NCI-H2029 treated with DMSO at 0.1 percent for 48 hours (cell line): ENCODE measurements around the gene COA3.

ENCODE experiments used
- DNase-seq: peaks from one replicate; lab custom pipeline; 2025; lab: John Stamatoyannopoulos, UW

The COA3 gene, protein sequence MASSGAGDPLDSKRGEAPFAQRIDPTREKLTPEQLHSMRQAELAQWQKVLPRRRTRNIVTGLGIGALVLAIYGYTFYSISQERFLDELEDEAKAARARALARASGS

DNA sequence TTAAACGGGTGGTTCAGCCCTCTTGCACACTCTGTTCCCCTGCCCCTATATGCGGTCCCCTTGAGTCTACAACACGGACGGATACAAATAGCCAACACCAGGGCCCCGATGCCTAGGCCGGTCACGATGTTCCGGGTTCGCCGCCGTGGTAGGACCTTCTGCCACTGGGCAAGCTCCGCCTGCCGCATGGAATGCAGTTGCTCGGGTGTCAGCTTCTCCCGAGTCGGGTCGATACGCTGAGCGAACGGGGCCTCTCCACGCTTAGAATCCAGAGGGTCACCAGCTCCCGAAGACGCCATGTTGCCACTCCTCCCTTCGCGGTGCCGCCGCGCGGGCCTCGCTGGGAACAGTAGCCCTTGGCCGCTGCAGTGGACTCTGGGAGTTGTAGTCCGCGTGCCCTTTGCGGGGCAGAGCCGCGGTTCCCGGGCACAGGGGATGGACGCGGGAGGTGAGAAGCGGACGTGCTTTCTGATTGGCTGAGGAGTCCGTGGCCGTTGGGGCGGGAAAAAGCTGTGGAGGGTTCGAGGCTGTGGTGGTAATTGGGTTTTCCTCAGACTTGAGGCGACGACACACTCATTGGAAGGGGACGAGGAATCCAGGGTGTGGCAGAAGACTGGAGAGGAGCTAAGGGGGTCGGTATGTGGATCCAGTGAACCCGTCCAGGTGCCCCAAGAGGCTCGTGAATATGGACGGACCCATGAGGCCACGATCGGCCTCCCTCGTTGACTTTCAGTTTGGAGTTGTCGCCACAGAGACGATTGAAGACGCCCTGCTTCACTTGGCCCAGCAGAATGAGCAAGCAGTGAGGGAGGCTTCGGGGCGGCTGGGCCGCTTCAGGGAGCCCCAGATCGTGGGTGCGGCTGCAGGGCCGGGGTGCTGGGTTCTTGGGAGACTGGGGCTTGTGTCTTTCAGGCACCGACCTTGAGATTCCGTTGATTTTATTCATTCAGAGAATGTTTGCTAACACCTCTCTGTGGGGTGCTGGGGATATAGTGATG, at the start of gene COA3, which contains the start of gene CNTD1:
COA3 (minus strand) TSS at position 322 of the 998 bp plus-strand sequence; CDS start at position 299, 23 bp downstream.
CNTD1 (plus strand) TSS at position 479 of the 998 bp plus-strand sequence; CDS start at position 686, 207 bp downstream.
- DNase-seq = peak; percentile 52

DNA sequence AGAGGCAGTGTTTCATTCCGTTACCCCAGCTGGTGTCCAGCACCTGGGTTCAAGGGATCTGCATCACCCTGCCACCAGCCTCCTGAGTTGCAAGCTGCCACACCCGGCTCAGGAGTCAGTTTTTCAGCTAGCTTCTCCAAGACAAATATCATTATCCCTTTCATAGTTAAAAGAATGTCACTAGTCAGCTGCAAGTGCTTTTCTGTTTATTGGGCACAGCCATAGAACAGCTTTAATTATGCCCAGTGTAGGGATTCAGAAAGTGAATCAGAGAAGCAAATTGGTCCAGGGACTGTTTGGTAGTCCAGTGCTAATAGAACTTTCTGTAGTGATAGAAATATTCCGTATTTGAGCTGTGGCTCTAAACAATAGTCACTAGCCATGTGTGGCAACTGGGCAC, 49.6 kb upstream of the COA3 start:
- DNase-seq = no peak

DNA sequence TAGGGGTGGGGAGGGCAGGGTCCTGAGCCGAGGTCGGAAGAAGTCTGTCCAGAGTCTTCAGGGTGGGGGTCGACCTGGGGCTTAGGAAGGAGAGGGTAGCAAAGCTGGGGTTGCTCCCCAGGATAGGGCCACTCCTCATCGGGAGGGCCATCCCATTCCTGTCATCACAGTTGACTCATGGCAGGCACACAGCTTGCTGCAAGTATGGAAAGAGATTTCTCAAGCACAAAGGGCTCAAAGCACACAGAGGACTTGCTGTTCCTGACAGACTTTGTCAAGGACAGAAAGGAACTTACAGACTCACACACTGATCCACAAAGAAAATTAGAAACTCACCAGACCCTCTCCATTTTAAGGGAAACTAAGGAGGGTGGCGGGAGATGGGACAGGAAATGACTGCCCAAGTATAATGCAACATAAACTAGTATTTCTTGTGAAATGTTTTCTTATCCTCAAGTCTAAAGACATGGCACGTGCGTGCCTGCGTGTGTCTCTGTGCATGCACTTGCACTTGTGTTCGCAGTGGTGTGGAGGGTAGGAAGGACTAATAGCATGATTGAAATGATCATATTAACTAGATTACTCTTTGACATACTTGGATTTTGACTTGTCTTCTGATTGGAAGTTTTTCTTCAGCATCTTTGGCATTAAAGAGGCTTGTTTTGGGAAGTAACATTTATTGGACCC, 48.2 kb upstream of the COA3 start:
- DNase-seq = no peak

DNA sequence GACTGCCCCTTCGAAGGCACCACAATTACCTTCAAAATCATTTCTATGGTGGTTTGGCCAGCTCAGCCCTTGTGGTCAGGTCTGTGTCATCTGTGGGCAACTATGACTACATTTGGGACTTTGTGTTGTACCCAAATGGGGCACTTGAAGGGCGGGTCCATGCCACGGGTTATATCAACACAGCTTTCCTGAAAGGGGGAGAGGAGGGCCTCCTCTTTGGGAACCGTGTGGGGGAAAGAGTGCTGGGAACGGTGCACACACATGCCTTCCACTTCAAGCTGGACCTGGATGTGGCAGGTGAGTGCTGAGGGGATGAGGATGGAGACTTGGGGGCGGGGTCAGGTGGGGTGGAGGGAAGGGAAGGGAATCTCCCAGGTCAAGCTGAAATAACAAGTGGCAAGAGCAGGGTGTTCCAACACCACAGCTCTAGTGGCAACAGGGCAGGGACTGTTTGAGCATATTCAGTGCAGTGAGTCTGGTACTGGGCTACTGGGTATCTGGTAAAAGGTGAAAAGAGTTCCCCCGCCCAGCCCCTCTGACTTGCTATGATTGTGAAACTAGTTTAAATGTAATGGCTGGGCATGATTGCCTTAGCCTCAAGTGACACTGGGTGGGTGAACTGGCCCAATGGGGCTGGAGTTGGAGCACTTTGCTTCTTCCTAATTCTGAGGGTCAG, 47.6 kb upstream of the COA3 start:
- no peak for DNase-seq

DNA sequence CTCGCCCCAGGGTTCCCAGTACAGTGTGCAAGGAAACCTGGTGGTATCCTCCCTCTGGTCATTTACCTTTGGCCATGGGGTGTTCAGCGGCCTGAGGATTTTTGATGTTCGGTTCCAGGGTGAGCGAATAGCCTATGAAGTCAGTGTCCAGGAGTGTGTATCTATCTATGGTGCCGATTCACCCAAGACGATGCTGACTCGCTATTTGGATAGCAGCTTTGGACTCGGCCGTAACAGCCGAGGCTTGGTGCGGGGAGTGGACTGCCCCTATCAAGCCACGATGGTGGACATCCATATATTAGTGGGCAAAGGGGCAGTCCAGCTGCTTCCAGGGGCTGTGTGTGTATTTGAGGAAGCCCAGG, 47.0 kb upstream of the COA3 start:
- no peak for DNase-seq

DNA sequence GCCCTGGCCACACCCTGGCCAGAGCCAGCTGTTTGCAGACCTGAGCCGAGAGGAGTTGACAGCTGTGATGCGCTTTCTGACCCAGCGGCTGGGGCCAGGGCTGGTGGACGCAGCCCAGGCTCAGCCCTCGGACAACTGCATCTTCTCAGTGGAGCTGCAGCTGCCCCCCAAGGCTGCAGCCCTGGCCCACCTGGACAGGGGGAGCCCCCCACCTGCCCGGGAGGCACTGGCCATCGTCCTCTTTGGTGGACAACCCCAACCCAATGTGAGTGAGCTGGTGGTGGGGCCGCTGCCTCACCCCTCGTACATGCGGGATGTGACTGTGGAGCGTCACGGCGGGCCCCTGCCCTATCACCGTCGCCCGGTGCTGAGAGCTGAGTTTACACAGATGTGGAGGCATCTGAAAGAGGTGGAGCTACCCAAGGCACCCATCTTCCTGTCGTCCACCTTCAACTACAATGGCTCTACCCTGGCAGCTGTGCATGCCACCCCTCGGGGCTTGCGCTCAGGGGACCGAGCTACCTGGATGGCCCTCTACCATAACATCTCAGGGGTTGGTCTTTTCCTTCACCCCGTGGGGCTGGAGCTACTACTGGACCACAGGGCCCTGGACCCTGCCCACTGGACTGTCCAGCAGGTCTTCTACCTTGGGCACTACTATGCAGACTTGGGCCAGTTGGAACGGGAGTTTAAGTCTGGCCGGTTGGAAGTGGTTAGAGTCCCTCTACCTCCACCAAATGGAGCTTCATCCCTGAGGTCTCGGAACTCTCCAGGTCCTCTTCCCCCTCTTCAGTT, 46.5 kb upstream of the COA3 start:
- DNase-seq = no peak

DNA sequence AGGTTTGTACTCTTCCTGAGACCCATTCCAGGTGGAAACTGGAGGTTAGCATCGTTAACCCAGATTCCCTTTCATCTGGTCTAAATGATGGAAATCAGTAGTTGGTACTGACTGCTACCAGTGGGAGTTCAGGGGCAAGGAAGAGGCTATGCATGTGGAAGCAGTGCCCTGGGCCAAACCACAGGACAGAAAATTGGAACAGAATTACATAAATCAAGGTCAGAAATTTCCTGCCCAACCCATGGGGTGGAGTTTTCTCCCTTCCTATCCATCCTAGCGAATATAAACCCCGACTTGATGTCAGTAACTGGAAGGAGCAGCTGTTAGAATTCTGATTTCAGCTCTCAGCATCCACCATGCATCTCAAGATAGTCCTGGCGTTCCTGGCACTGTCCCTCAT, 45.8 kb upstream of the COA3 start, which contains the start of gene AOC2:
AOC2 (plus strand) TSS at position 310 of the 400 bp plus-strand sequence; CDS start at position 357, 47 bp downstream.
- DNase-seq = no peak

DNA sequence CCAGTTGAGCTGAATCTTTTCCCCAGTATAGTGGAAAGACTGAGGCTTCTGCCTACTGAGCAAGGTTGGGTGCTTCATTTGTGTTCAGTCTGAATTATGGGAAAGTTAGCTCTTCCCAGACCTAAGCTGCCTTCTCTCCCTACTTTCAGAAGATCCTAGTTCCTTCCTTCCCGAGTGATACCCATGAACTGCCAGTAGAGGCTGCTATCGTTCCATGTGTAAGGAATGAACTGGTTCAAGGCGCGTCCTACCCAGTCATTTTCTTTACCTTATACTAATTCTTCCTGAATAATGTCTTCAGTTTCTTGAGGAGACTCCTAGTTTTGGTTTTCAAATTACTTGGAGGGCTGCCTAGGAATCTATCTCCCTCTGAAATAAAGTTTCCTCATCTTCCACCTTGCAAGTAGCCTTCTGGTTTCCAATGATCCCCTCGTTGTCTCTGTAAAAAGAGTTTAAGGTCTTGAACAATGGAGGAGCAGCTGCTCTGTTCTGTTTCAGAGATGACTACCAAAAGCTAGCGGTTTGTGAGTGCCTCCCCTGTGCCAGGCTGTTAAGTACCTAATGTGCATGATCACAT, 44.9 kb upstream of the COA3 start:
- DNase-seq = no peak

DNA sequence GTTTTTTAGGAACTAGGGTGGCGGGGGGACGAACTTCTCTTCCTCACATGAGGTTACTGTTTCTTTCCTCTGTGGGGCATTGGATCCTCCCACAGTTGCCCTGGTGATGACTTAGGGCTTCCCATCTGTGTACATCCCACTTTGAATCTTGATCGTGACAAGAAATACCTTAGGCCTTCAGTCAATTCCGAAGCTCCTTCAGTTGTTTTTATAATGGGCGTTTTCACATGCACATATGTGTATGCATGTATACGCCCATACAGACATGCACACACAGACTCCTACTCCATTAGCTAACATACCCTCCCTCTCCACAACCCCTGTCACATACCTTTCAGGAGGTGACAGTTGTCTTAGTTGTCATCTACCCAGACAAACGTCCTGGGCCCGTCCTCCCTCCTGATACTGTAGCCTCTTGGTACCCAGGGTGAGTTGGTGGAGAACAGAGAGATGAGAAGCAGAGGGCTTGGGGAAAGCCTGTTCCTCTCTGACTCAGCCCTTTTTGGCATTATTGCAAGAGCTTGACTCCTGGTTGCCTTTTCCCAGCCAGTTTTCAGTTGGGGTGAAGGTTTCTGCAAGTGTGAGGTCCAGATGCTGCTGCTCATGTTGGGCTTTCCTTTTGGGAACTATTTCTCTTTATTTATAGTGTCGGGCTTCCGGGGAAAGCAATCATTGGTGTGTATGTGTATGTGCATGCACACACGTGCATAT, 43.6 kb upstream of the COA3 start:
- DNase-seq = no peak

DNA sequence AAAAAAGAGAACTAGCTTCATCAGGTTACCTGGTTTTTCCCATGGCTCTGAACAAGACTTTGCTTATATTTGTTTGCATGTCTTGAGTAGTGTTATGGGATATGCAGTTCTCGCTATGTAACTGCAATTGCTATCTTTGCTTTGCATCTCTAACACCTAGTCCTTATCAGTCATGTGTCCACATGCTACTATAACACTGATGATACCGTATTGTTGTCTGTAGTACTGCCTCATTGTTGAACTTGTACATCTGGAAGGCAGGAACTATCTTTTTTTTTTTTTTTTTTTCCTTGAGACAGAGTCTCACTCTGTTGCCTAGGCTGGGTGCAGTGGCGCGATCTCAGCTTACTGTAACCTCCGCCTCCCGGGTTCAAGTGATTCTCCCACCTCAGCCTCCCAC, 37.2 kb upstream of the COA3 start:
- no peak for DNase-seq

DNA sequence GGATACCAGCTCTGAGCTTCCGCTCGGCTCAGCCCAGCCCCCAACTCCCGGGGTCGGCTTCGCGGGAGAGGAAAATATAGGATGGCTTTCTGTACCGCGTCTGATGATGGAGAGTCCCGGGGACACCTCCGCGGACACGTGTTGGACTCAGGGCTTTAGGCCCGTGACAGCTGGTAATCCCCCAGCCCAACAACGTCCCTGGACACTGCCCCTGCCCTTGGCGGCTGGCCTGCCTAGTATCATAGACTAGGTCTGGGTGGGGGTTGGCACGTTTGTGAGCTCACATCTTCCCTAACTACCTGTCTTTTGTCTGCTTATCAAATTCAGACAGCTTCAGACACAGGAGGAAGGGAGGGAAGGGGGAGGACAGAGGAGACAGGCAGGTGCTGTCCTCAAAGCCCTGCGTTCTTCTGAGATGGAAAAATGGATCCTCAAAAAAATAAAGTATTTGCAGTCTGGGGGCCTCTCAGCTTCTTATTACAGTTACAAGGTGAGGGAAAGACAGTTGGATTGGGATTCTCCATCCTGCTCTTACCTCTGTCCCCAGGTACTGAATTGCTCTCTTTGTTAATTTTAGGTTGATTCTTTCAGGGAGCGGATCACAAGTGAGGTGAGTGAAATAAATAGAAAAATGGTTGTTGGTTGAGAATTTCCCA, 35.4 kb upstream of the COA3 start:
- no peak for DNase-seq

DNA sequence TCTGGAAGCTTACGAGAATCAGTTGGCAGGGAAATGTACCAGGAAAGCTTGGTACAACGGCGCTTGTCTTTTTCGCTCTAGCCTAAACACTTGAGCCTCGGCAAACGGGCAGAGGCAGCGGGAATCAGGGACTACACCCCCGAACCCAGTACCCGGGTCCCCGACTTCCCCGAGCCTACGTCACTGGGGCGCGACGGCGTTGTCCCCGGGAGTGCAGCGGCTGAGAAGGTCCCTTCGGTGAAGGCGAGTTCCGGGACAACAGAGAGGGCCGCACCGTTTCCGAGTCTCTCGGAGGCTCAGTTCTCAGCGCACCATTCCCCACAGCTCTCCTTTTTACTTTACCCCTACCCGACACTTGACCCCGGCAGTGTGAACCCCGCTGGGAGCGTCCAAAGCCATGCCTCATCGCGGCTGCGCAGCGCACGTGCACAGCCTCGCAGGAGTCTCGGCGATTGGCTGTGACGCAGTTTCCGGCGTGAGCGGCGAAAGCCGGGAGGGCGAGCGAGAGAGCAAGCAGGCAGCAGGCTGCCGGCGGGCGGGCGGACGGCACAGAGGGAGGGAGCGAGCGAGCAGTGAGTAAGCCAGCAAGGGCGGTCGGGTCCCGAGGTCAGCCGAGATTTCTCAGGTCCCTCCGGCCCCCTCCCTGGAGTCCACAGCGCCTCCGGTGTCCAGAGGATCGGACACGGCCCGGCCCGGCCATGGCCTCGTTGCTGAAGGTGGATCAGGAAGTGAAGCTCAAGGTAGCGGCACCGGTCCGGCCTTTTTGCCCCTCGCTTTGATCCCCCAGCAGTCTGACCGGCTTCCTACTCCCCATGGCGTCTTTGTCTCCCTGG, 34.6 kb upstream of the COA3 start, which contains the start of gene PSME3:
PSME3 (plus strand) TSS at position 464 of the 833 bp plus-strand sequence; CDS start at position 699, 235 bp downstream.
- peak; percentile 21 for DNase-seq

DNA sequence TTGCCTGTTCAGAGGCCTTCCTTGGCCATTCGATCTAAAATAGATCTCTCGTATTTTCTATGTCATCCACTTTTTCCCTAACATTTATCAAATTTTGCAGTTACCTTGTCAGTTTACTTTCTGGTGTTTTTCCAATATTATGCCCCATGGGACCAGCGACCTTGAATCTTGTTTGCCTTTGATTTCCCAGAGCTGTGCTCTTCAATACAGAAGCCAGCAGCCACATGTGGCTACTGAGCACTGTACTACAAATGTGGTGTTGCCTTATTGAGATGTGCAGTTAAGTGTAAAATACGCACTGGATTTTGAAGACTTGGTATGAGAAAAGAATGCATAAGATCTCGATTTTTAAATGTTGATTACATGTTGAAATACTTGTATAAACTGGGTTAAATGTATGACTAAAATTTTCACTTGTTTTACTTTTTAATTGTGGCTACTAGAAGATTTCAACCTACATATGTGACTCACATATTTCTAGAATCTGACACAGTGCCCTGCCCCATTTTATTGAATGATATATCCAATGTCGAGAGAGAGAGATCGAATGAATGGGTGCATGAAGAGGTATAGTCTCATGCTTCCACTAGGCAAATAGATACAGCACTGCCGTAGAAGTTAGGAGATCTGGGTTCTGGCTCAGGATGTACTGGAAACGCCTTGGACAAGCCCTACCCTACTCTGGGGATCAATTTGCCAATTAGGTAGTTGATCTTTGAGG, 33.9 kb upstream of the COA3 start:
- no peak for DNase-seq

DNA sequence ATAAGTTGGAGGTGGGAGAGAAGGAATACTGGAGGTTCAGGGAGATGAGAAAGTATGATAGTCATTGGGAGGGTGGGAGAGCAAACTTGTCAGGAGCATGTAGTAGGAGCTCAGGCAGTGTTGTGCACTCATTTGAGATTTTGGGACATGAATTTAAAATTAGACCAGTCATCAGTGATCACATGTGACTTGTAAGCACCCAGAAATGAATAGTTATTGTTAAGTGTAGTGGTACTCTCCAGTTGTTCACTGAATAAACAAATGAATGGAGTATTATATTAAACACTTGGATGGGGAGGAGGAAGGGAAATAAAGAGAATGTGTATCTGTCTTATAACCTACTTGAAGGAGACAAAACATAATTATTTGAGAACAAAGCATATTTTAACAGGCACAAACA, 32.5 kb upstream of the COA3 start:
- no peak for DNase-seq

DNA sequence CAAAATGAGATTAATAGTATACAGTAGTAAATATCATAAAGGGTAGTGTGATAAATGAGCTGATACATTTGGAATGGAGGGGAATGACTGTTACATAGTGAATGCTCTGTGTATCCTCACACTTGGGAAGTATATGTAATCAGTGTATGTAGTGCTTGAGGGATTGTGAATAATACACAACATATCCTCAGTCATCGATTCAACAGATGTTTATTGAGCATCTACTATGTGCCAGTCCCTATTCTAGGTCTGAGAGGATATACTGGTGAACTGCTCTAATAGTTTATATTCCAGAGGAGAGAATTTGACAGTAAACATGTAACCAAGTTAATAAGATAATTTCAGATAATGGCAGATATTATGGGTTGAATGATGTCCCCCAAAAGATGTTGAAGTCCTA, 29.0 kb upstream of the COA3 start:
- no peak for DNase-seq

DNA sequence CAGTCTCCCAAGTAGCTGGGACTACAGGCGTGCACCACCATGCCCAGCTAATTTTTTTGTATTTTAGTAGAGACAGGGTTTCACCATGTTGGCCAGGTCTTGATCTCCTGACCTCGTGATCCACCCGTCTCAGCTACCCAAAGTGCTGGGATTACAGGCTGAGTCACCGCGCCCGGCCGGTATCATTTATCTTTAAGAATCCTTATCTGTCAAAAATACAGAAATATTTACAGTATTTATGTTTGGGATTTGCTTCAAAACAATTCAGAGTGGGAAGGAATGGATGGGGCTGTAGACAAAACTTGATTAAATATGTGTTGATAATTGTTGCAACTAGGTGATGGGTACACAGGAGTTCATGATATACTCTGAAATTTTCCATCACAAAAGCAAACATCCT, 22.7 kb upstream of the COA3 start:
- DNase-seq = no peak

DNA sequence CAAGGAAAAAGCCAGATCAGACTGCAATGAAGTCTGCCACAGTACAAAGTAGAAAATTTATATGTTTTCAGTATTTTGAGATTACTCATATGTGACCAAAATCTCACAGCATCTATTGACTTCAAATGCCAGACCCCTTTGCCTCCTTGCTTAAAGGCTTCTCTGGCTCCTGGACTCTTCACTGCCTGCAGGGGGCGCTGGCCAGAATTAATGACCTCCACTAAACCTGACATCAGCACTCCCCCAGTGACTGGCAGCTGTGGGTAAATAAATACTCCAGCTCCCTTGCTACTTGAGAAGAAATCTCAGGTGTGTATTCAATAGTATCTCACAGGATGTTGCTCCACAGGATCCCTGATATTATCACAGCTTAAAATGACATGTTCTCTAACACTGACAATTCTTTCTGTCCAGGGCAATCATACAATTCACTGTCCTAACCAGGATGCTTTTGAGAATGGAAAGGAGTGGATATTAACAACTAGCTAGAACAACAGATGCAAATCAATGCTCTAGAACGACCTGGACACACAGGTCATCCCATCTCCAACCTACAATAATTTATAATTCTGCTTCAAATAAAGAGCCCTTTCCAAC, 21.5 kb upstream of the COA3 start:
- DNase-seq = no peak

DNA sequence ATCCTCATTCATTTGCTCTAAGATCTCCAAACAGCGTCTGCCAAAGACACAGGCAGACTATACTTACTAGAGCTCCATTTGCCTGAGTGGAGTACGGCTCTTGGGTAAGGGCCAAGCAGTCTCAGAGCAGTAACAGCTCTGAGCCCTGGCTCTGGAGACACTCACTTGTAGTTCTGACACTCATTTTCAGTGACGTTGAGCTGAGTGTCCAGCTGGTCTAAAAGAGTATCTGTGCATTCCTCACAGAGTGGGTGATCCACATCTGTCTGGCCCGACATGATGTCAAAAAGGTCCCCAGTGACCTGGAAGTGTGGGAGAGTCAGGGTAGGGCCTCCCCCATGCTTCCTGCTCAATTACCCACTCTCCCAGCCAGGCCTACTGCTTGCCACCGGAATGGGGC, 19.9 kb upstream of the COA3 start:
- no peak for DNase-seq
